SU-DHL-6 (cell line): ENCODE results near the gene HS3ST3B1.

Source experiments
- H2AFZ ChIP-seq: fragments of 200-600 bp; sonication (generic); 2 replicates; pipeline ENCODE4 v1.6.1; 2014; ENCODE audit warnings: low read depth, mild to moderate bottlenecking, moderate library complexity, mixed read lengths, antibody characterized with exemption, low read length; ENCODE audit not compliant: severe bottlenecking
- H3F3A ChIP-seq: fragments of 200-600 bp; shearing (Covaris generic); 2 replicates; pipeline ENCODE4 v1.6.0; 2016; ENCODE audit warnings: antibody characterized with exemption, mild to moderate bottlenecking; ENCODE audit not compliant: insufficient read depth
- H3K27ac ChIP-seq: fragments of 200-600 bp; sonication (generic); 2 replicates; pipeline ENCODE4 v1.5.1; 2016; ENCODE audit warnings: low read depth, mild to moderate bottlenecking, low read length, moderate library complexity, mixed read lengths
- H3K27me3 ChIP-seq: fragments of 200-600 bp; sonication (generic), shearing (Covaris generic); 2 replicates; pipeline ENCODE4 v1.6.0; 2014; ENCODE audit warnings: mild to moderate bottlenecking, low read length
- H3K36me3 ChIP-seq: fragments of 200-600 bp; sonication (generic); 2 replicates; pipeline ENCODE4 v1.6.1; 2014; ENCODE audit warnings: mild to moderate bottlenecking, low read length, mixed read lengths
- H3K4me2 ChIP-seq: fragments of 300-600, 200-600 bp; shearing (Covaris generic), sonication (generic); 2 replicates; pipeline ENCODE4 v1.6.0; 2014; ENCODE audit warnings: low read length, low read depth, mild to moderate bottlenecking; ENCODE audit not compliant: poor library complexity, severe bottlenecking
- H3K4me3 ChIP-seq: fragments of 200-600 bp; sonication (generic); 2 replicates; pipeline ENCODE4 v1.5.1; 2014; ENCODE audit warnings: antibody characterized with exemption, low read length, mild to moderate bottlenecking, mixed read lengths; ENCODE audit not compliant: insufficient read depth, poor library complexity, severe bottlenecking
- H3K79me2 ChIP-seq: fragments of 200-600 bp; sonication (generic); 2 replicates; pipeline ENCODE4 v1.6.1; 2014; ENCODE audit warnings: mild to moderate bottlenecking, low read length, moderate library complexity; ENCODE audit not compliant: insufficient read depth
- H3K9ac ChIP-seq: fragments of 200-600 bp; sonication (generic); 2 replicates; pipeline ENCODE4 v1.7.0; 2014; ENCODE audit warnings: mild to moderate bottlenecking, low read length
- H3K9me2 ChIP-seq: fragments of 200-600 bp; sonication (generic); replicated peaks from 2 replicates; pipeline ENCODE4 v1.6.1; 2014; ENCODE audit warnings: low read length; ENCODE audit not compliant: insufficient read depth
- H3K9me3 ChIP-seq: fragments of 200-600 bp; sonication (generic); 2 replicates; pipeline ENCODE4 v1.6.1; 2014; ENCODE audit warnings: low read length, mixed read lengths; ENCODE audit not compliant: insufficient read depth
- H4K20me1 ChIP-seq: fragments of 200-600 bp; sonication (generic); 2 replicates; pipeline ENCODE4 v1.6.1; 2014; ENCODE audit warnings: low read depth, mild to moderate bottlenecking, antibody characterized with exemption, low read length, moderate library complexity, mixed read lengths
- CTCF ChIP-seq: fragments of 200-600 bp; sonication (generic); IDR thresholded peaks from one replicate; pipeline ENCODE4 v1.5.1; 2017; ENCODE audit warnings: antibody characterized with exemption, mild to moderate bottlenecking, low read length, moderate library complexity; ENCODE audit not compliant: insufficient read depth, poor library complexity, severe bottlenecking
- EZH2phosphoT487 ChIP-seq: fragments of 200-600 bp; sonication (generic), shearing (Covaris generic); conservative IDR thresholded peaks from 2 replicates; pipeline ENCODE4 v1.6.1; 2018; ENCODE audit warnings: mild to moderate bottlenecking, antibody characterized with exemption, low read length, moderate library complexity, mixed read lengths

HS3ST3B1 gene

GRCh38 chr17:14310101-14310500 is 9.2 kb downstream of the HS3ST3B1 start:
- Histone ChIP-seq H3K9ac (no peak overlapping the region), H3K27me3 (no peaks in the 10 kb centered on the region), H4K20me1 (no peaks in the 10 kb centered on the region), H3K27ac (no peak overlapping the region), H3K79me2 (no peaks in the 10 kb centered on the region), H3K36me3 (no peaks in the 10 kb centered on the region), H3F3A (no peaks in the 10 kb centered on the region), H3K4me3 (no peak overlapping the region), H3K9me3 (no peaks in the 10 kb centered on the region), H2AFZ (no peak overlapping the region), H3K9me2 (no peaks in the 10 kb centered on the region), H3K4me2 (no peak overlapping the region)
- TF ChIP-seq CTCF (no peak), EZH2phosphoT487 (no peak)

DNA sequence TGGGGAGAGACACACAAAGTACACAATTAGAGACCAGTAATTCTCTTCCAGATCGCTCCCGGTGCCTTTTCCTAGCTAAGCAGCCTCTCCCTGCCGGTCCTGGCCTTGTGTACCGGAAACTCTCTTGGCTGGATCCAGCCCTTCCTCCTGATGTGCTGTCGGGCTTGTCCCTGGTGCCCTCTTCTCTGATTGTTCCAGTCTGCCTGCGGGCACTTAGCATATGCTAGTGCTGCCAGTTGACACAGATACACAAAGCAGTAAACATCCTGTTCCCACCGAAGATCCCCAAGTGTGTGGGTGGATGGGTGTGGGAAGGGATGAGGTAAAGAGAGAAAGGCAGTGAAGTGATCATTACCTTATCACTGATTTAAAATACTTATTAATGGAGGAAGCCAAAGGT is 9.7 kb downstream of the HS3ST3B1 start:
- Histone ChIP-seq H3K4me2 (no peak overlapping the region), H3K79me2 (no peaks in the 10 kb centered on the region), H4K20me1 (no peaks in the 10 kb centered on the region), H3K9ac (no peak overlapping the region), H3K9me2 (no peaks in the 10 kb centered on the region), H3K27me3 (no peaks in the 10 kb centered on the region), H2AFZ (no peak overlapping the region), H3K4me3 (no peak overlapping the region), H3K9me3 (no peaks in the 10 kb centered on the region), H3K36me3 (no peaks in the 10 kb centered on the region), H3F3A (no peaks in the 10 kb centered on the region), H3K27ac (no peak overlapping the region)
- no peak for TF ChIP-seq CTCF
- no peak for TF ChIP-seq EZH2phosphoT487

DNA sequence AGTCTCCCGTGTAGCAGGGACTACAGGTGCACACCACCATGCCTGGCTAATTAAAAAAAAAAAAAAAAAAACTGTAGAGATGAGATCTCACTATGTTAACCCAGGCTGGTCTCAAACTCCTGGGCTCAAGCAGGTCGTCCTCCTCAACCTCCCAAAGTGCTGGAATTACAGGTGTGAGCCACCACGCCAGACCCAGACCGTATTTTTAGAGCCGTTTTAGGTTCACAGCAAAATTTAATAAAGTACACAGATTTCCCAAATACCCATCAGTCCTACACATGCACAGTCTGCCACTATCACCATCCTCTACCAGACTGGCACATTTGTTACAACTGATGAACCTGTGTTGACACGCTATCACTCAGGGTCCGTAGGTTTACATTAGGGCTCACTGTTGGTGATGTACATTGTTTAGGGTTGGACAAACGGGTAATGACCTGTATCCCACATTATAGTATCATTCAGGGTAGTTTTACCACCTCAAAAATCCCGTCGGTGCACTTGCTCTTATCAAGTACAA is 10.4 kb downstream of the HS3ST3B1 start:
- H3F3A ChIP-seq, result no peaks in the 10 kb centered on the region
- no peak overlapping the region for H2AFZ ChIP-seq
- no peaks in the 10 kb centered on the region for H3K27me3 ChIP-seq
- no peak overlapping the region for H3K4me3 ChIP-seq
- H4K20me1 ChIP-seq, result no peaks in the 10 kb centered on the region
- no peaks in the 10 kb centered on the region for H3K36me3 ChIP-seq
- H3K9me2 ChIP-seq, result no peaks in the 10 kb centered on the region
- TF ChIP-seq EZH2phosphoT487 (no peak), CTCF (no peak)
- H3K4me2 ChIP-seq, result no peak overlapping the region
- H3K9ac ChIP-seq, result no peak overlapping the region
- no peak overlapping the region for H3K27ac ChIP-seq
- H3K79me2 ChIP-seq, result no peaks in the 10 kb centered on the region
- H3K9me3 ChIP-seq, result no peaks in the 10 kb centered on the region

- Histone ChIP-seq H3K27me3 (no peaks in the 10 kb centered on the region), H3K9ac (no peak overlapping the region)
- TF ChIP-seq EZH2phosphoT487 (no peak), CTCF (no peak)
Measured at GRCh38 chr17:14311981-14312380, 11.1 kb downstream of the HS3ST3B1 start.

More at GRCh38 chr17:14311981-14312380, 11.1 kb downstream of the HS3ST3B1 start:
- Histone ChIP-seq H3K4me2 (no peak overlapping the region), H3K79me2 (no peaks in the 10 kb centered on the region), H3K36me3 (no peaks in the 10 kb centered on the region), H4K20me1 (no peaks in the 10 kb centered on the region), H2AFZ (no peak overlapping the region), H3K9me2 (no peaks in the 10 kb centered on the region), H3K4me3 (no peak overlapping the region), H3K27ac (no peak overlapping the region), H3K9me3 (no peaks in the 10 kb centered on the region), H3F3A (no peaks in the 10 kb centered on the region)
